ENCODE measurements around the gene BMP5. TPM values are rescaled to one million over a fixed set of nuclear protein-coding genes. Genes with fewer than 3 reads are reported as not detected.

BMP5 gene
- total and polyA plus RNA-seq, 10 of the 15 experiments (the other 5 are each of a cell fraction or from before 2014, with no cell fraction given): not detected

DNA sequence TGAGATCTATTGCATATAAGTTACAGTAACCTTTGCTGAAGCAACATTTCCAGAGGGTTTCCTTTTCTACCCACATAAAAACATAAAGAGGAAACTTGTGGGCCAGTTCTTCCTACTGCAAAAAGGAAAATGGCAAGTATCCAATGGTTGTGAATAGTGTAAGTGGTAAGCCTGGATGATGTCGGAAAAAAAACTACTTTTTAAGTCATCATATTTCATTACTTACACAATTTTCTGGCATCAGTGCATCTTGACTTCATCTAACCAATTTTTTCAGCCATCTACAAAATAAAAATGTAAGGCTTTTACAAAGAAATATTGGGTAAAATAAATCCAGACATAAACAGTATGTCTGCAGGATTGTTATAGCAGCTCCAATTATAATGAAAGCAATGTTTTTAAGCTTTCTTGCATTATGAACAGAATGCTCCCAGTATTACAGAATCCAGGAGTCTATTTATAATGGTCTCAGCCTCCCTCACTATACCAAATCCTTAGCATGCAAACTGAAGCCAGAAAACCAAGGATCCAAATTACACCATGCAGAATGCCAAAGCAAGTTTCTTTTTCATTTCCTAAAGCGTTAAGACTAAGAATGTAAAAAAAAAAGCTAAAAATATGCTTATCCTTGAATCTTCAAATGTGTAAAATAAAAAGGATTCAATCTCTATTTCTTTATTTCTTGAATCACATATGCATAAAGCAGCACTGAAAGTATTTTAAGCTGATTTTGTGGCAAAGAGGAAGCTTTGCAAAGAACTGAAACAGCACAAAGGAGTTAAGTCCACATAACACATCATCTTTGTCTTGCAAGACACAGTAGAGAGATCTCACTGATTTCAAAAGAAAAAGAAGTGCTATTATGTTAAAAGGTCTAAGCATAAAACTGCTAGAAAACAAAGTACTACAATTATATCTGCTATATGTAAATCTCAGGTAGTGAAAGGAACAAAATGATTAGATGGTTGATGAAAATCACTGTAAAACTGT is 169.6 kb downstream of the BMP5 start:
- H3K27ac ChIP-seq (ENCODE audit: control insufficient read depth, insufficient read depth): no peak overlapping the region
- SMC1A ChIA-PET (ENCODE audit: uncharacterized antibody, unreplicated experiment): no interaction called here
- no peaks in the 10 kb centered on the region for H3K27me3 ChIP-seq (replicated peaks in 1 of 2; ENCODE audit: control insufficient read depth in 2 of 2, insufficient read depth in 2 of 2, low read length in 1 of 2)
- in situ Hi-C loops (cut with MboI) (no loop called here), intact Hi-C loops (cut with micrococcal nuclease; ENCODE audit: unreplicated experiment) (no loop called here)
- no peaks in the 10 kb centered on the region for H3K79me2 ChIP-seq (ENCODE audit: control insufficient read depth, insufficient read depth, low read length)
- no peak overlapping the region for H3K4me2 ChIP-seq (ENCODE audit: control insufficient read depth, insufficient read depth)
- H2AFZ ChIP-seq (ENCODE audit: control insufficient read depth, low read depth, low read length): no peak overlapping the region
- no peaks in the 10 kb centered on the region for H3K4me1 ChIP-seq (ENCODE audit: control insufficient read depth, insufficient read depth, low read length)
- no peaks in the 10 kb centered on the region for H4K20me1 ChIP-seq (ENCODE audit: control insufficient read depth, insufficient read depth)
- no peak overlapping the region for H3K4me3 ChIP-seq
- CTCF ChIA-PET: interaction anchor here (1.2 kb wide), 1 partner anchor 108 kb away, joined by 3 read pairs; no protein-coding TSS in a partner anchor
- no peak for FAIRE-seq
- RAD21 ChIA-PET (ENCODE audit: unreplicated experiment): no interaction called here
- POLR2A ChIA-PET: interaction anchor here (0.5 kb wide), 1 partner anchor 10 kb away, joined by 4 read pairs; no protein-coding TSS in a partner anchor
- H3K9me3 ChIP-seq (replicated peaks; ENCODE audit: control insufficient read depth, insufficient read depth, low read length): no peaks in the 10 kb centered on the region
- no peak for DNase-seq (ENCODE audit: low read depth, low spot score)
- no peaks in the 10 kb centered on the region for H3K36me3 ChIP-seq (ENCODE audit: control insufficient read depth in 2 of 2, insufficient read depth in 2 of 2, low read length in 1 of 2)
- no TSS peak for BruUV-seq (replicated peaks)
- ATAC-seq: no peak
- TF ChIP-seq FOXK2 (IDR thresholded peaks at IDR 0.05) (no peak), ZNF274 (IDR thresholded peaks at IDR 0.05; ENCODE audit: insufficient read depth, insufficient read length) (no peak), POLR2AphosphoS5 (IDR thresholded peaks at IDR 0.05; ENCODE audit: low read length) (no peak), NFYA (IDR thresholded peaks at IDR 0.05; ENCODE audit: borderline replicate concordance, low read depth, low read length) (no peak), RUNX3 (IDR thresholded peaks at IDR 0.05; ENCODE audit: low read length) (no peak), YBX1 (IDR thresholded peaks at IDR 0.05) (no peak), CHD1 (IDR thresholded peaks at IDR 0.05; ENCODE audit: low read depth, low read length) (no peak), KDM1A (IDR thresholded peaks at IDR 0.05; ENCODE audit: borderline replicate concordance) (no peak), RELA (IDR thresholded peaks at IDR 0.05; ENCODE audit: borderline replicate concordance, partially characterized antibody) (no peak)
- TF ChIP-seq, protein P1, sequence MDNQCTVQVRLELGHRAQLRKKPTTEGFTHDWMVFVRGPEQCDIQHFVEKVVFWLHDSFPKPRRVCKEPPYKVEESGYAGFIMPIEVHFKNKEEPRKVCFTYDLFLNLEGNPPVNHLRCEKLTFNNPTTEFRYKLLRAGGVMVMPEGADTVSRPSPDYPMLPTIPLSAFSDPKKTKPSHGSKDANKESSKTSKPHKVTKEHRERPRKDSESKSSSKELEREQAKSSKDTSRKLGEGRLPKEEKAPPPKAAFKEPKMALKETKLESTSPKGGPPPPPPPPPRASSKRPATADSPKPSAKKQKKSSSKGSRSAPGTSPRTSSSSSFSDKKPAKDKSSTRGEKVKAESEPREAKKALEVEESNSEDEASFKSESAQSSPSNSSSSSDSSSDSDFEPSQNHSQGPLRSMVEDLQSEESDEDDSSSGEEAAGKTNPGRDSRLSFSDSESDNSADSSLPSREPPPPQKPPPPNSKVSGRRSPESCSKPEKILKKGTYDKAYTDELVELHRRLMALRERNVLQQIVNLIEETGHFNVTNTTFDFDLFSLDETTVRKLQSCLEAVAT (IDR thresholded peaks at IDR 0.05): no peak
- TF ChIP-seq, protein P2, sequence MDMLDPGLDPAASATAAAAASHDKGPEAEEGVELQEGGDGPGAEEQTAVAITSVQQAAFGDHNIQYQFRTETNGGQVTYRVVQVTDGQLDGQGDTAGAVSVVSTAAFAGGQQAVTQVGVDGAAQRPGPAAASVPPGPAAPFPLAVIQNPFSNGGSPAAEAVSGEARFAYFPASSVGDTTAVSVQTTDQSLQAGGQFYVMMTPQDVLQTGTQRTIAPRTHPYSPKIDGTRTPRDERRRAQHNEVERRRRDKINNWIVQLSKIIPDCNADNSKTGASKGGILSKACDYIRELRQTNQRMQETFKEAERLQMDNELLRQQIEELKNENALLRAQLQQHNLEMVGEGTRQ (IDR thresholded peaks at IDR 0.05; ENCODE audit: borderline replicate concordance, low read depth, low read length): no peak
- H3K9ac ChIP-seq (ENCODE audit: control insufficient read depth, insufficient read depth, low read length): no peak overlapping the region
- WGBS (ENCODE audit: insufficient coverage, insufficient replicate concordance, low lambda C conversion rate, missing lambda C conversion rate): 0% methylated on average over 2 of the region's 2 CpGs

Data from GM12878 (cell line).